Adrenal gland (tissue), 12 donors: ENCODE measurements around the gene PKNOX2. TPM values are rescaled to one million over a fixed set of nuclear protein-coding genes. Genes with fewer than 3 reads are reported as not detected.

ENCODE experiments used
- DNase-seq, 7 donors: peaks; one replicate each; pipeline ENCODE4 v3.0.0-alpha.2; 2019 to 2020
- H3K27ac ChIP-seq, 5 donors: fragments of 200-600 bp; sonication (generic) in 4 of 5; 1 replicate in 3 of 5; 2 replicates in 2 of 5; pipeline versions ENCODE4 v1.5.1 to v1.8.0; 2016 to 2020; ENCODE audit warnings: mild to moderate bottlenecking in 1 of 5
- H3K27me3 ChIP-seq: fragments of 200-600 bp; 2 replicates; pipeline ENCODE4 v1.8.0; 2021
- H3K36me3 ChIP-seq, 2 donors: fragments of 200-600 bp; replicated peaks in 1 of 2; 1 replicate in 1 of 2; 2 replicates in 1 of 2; pipeline versions ENCODE4 v1.5.1 to v1.8.0; 2018 to 2022
- H3K4me1 ChIP-seq, 2 donors: fragments of 200-600 bp; replicated peaks in 1 of 2; 1 replicate in 1 of 2; 2 replicates in 1 of 2; pipeline versions ENCODE4 v1.5.1 to v1.8.0; 2018 to 2021
- H3K4me3 ChIP-seq, 4 donors: fragments of 200-600 bp; sonication (generic) in 3 of 4; one replicate each; pipeline ENCODE4 v1.5.1; 2016 to 2018
- H3K9me3 ChIP-seq, 3 donors: fragments of 200-600 bp; sonication (generic) in 1 of 3; replicated peaks in 1 of 3; 1 replicate in 2 of 3; 2 replicates in 1 of 3; pipeline versions ENCODE4 v1.5.1 to v1.8.0; 2016 to 2021
- POLR2A ChIP-seq, 2 donors: fragments of 450-650 bp; IDR thresholded peaks; one replicate each; pipeline ENCODE4 v1.6.1; 2017; ENCODE audit warnings: antibody characterized with exemption in 2 of 2, mild to moderate bottlenecking in 2 of 2, moderate library complexity in 1 of 2
- WGBS, 4 donors: extraction: QIAGEN DNeasy Blood & Tissue Kit in 2 of 4; methylation state at CpG; one replicate each; pipeline versions ENCODE4 v1.1.5 to v1.1.7; 2013 to 2017; 5-methylcytosine and 5-hydroxymethylcytosine counted together
- intact Hi-C, 2 donors: fragments of 100-400 bp; cut with DNase I; formaldehyde crosslinking; loops; one replicate each; pipeline versions ENCODE4 v1.14.1 to v1.15.0; 2022 to 2023
- polyA plus RNA-seq, 3 donors: library from polyadenylated mRNA; stranded (reverse); fragments of 200-250 nt in 2 of 3; fragments of 350-450 nt in 1 of 3; fragmentation: Illumina TruSeq in 1 of 3; extraction: RNeasy Lipid Tissue Mini Kit (QIAGEN cat#74804) in 1 of 3; gene quantifications; one replicate each; pipeline ENCODE4 v1.2.3, GENCODE V29; 2013 to 2014
- total RNA-seq, 9 donors: library from RNA; depleted of rRNA in 4 of 9; stranded (reverse); fragments of >200 nt in 4 of 9; fragments of 120-200 nt in 1 of 9; fragmentation: NEBNext Ultra II Directional in 1 of 9; extraction: Animal tissue kit (Norgen Biotek cat#: 25700) in 1 of 9; gene quantifications; one replicate each; pipeline versions ENCODE4 v1.1.0 to v1.2.4, GENCODE V29; 2013 to 2023
- TF ChIP-seq, protein P1 (sequence below), 6 experiments: fragments of 450-650 bp in 4 of 6; fragments of 200-600 bp in 2 of 6; sonication (generic) in 1 of 6; IDR thresholded peaks; 1 replicate in 5 of 6; 2 replicates in 1 of 6; pipeline versions ENCODE4 v1.5.1 to v1.8.0; 2016 to 2021; ENCODE audit warnings: antibody characterized with exemption in 6 of 6, mild to moderate bottlenecking in 2 of 6, moderate library complexity in 1 of 6
- donor health status: healthy with polysubstance abuse.
- donor health status: Bipolar disorder and iron deficiency.
- donor health status: DM: yes; HTN: yes; CAD: no.
- donor health status: DM: no; HTN: no; CAD: no.
- donor health status: DM: no; HTN: no; CAD: no.
- donor health status: DM: yes; HTN: yes; CAD: no.

PKNOX2 gene
- total and polyA plus RNA-seq, 12 donors: 1.2 to 34.7 (median 3.1) TPM

DNA sequence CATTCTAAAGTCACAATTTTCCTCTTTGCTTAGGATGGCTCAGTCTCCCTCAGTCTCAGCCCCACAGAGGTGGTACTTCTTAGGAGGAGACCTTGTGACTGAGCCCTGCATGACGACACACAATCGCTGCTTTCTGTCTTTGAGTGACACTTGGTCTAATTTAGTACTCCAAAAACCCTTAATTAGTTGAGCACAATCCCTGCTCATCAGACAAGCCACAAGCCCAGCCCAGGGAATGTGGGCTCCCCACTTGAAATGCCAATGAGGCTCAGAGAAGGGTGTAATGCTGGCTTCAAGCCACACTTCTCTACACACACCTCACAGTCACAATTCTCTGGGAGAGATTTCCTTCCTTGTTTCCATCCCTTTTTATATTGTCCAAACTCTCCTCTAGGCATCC, 229.7 kb downstream of the PKNOX2 start:
- Histone ChIP-seq H3K27me3 (no peaks in the 10 kb centered on the region), H3K4me1 (no peaks in the 10 kb centered on the region), H3K27ac (no peak overlapping the region), H3K4me3 (no peak overlapping the region), H3K9me3 (no peaks in the 10 kb centered on the region), H3K36me3 (no peaks in the 10 kb centered on the region)
- WGBS, 4 donors: 79 to 90% (median 85%) methylated on average over 2 of the region's 2 CpGs
- intact Hi-C loops: no loop called here
- DNase-seq: no peak
- TF ChIP-seq, protein P1, sequence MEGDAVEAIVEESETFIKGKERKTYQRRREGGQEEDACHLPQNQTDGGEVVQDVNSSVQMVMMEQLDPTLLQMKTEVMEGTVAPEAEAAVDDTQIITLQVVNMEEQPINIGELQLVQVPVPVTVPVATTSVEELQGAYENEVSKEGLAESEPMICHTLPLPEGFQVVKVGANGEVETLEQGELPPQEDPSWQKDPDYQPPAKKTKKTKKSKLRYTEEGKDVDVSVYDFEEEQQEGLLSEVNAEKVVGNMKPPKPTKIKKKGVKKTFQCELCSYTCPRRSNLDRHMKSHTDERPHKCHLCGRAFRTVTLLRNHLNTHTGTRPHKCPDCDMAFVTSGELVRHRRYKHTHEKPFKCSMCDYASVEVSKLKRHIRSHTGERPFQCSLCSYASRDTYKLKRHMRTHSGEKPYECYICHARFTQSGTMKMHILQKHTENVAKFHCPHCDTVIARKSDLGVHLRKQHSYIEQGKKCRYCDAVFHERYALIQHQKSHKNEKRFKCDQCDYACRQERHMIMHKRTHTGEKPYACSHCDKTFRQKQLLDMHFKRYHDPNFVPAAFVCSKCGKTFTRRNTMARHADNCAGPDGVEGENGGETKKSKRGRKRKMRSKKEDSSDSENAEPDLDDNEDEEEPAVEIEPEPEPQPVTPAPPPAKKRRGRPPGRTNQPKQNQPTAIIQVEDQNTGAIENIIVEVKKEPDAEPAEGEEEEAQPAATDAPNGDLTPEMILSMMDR (IDR thresholded peaks at IDR 0.05): no peak
- no peak for TF ChIP-seq POLR2A (IDR thresholded peaks at IDR 0.05)

DNA sequence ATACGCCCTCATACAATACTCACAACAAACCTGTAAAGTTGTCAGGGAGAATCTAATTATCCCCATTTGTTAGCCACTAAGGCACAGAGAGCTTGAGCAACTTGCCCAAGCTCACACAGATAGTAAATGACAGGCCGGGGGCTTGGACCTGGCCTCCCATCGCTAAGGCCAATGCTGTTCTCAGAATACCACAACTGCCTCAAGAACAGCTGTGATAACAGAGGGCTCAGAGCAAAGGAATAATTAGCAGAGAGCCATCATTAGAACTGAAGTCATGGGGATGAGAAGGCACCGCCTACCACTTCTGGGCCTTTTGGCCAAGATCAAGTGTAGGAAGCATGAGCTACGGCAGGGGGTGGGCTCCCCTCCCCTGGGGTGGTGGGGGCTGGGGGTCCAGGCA, 232.9 kb downstream of the PKNOX2 start:
- H3K4me3 ChIP-seq: no peak overlapping the region
- no peak overlapping the region for H3K27ac ChIP-seq
- no peaks in the 10 kb centered on the region for H3K36me3 ChIP-seq
- WGBS, 4 donors: 89 to 95% (median 93%) methylated on average over 5 of the region's 5 CpGs
- intact Hi-C loops: no loop called here
- H3K4me1 ChIP-seq: no peaks in the 10 kb centered on the region
- no peak for DNase-seq
- H3K27me3 ChIP-seq: no peaks in the 10 kb centered on the region
- no peaks in the 10 kb centered on the region for H3K9me3 ChIP-seq
- TF ChIP-seq POLR2A (IDR thresholded peaks at IDR 0.05): no peak
- TF ChIP-seq, protein P1 (IDR thresholded peaks at IDR 0.05): no peak

DNA sequence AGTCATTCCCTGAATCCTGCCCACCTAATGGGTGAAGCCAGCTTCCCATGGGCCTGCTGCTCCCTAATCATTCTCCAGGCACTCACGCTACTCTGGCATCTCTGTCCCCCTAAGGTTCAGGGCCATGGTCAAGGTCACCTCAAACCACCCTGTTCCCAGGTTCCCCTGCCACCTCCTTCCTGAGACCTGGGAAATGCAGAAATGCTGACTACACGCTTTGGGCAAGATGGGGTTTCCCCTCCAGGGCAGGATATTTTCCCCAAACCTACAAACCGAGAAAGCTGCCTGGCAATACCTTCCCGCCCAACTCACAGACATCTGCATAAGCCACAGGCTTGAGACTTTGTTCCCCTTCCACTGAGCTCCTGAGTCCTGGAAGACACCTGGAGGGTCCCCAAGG, 233.9 kb downstream of the PKNOX2 start:
- Histone ChIP-seq H3K27me3 (no peaks in the 10 kb centered on the region), H3K36me3 (no peaks in the 10 kb centered on the region), H3K4me3 (no peak overlapping the region), H3K9me3 (no peaks in the 10 kb centered on the region), H3K27ac (no peak overlapping the region), H3K4me1 (no peaks in the 10 kb centered on the region)
- DNase-seq: no peak
- intact Hi-C loops: no loop called here
- WGBS, 4 donors: 67 to 100% (median 86%) methylated on average over 2 to 4 of the region's 4 CpGs
- TF ChIP-seq POLR2A (IDR thresholded peaks at IDR 0.05): no peak

DNA sequence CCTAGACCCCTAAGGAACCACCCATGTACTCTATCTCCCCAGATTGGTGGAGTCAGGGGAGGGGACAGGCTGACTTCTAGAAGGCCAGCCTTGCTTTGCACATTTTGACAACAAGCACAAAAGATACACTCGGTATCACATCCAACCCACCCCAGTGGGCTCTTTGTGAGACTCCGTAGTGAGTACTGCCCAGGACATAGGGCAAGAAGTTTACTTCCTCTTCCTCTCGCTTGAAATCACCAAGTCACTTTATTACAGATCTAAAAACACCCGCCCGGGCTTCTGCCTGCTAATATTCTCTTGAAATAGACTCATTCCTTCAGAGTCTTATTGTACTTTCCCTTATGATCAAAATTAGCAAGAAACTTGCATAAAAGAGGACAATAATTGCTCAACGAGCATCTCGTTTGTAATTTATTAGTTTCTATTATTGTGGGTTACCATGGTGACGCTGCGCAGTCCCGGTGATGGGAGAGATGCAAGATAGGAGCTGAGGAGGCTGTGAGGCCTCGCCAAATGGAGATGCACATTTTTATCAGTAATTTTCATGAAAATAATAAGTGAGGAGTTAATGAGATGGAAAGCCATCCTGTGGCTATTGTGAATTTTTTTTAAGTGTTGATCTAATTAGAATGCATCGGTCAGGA, 234.6 kb downstream of the PKNOX2 start:
- DNase-seq: no peak
- Histone ChIP-seq H3K4me3 (no peak overlapping the region), H3K27me3 (no peaks in the 10 kb centered on the region), H3K36me3 (no peaks in the 10 kb centered on the region), H3K4me1 (no peaks in the 10 kb centered on the region), H3K27ac (no peak overlapping the region), H3K9me3 (no peaks in the 10 kb centered on the region)
- intact Hi-C loops: no loop called here
- TF ChIP-seq, protein P1 (IDR thresholded peaks at IDR 0.05): no peak
- TF ChIP-seq POLR2A (IDR thresholded peaks at IDR 0.05): no peak
- WGBS, 4 donors: 79 to 82% (median 80%) methylated on average over 12 of the region's 12 CpGs

DNA sequence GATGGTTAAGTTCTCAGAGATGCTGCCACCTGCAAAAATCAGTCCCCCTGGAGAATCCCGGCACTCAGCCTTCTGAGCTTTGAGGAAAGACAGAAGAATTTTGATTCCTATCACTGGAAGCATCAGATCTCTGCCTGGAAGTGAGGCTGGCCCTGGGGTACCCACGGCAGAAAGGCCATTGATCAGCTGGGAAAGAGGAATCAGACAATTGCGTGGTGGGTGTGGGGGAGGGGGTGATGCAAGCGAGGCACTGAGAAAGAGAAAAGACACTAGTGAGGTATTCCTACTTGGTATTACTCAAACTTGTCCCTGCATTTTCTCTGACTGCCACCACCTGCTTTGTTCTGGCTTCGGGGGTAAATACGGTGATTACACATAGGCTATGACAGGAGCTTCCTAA, 235.4 kb downstream of the PKNOX2 start:
- intact Hi-C loops: loop anchor here in 1 of 2 donors (5.0 to 10.0 kb wide), 2 partner anchors 238 to 435 kb away; partner anchors contain the start of gene PKNOX2
- Histone ChIP-seq H3K4me1 (peaks cover 0 to 4% of the 10 kb centered on the region in 2 donors), H3K27me3 (no peaks in the 10 kb centered on the region), H3K4me3 (no peak overlapping the region), H3K36me3 (no peaks in the 10 kb centered on the region), H3K9me3 (no peaks in the 10 kb centered on the region), H3K27ac (no peak overlapping the region)
- TF ChIP-seq, protein P1 (IDR thresholded peaks at IDR 0.05): no peak
- TF ChIP-seq POLR2A (IDR thresholded peaks at IDR 0.05): no peak
- DNase-seq: no peak
- WGBS, 4 donors: 83 to 94% (median 90%) methylated on average over 6 of the region's 6 CpGs
